Measurements from ENCODE around the gene RELB. TPM values are rescaled to one million over a fixed set of nuclear protein-coding genes. Genes with fewer than 3 reads are reported as not detected.
"Not testable (repeated sequence)": the region's sequence is repeated elsewhere in the genome, so short reads cannot be mapped to it uniquely, and the experiment has no call there.

The RELB gene, protein sequence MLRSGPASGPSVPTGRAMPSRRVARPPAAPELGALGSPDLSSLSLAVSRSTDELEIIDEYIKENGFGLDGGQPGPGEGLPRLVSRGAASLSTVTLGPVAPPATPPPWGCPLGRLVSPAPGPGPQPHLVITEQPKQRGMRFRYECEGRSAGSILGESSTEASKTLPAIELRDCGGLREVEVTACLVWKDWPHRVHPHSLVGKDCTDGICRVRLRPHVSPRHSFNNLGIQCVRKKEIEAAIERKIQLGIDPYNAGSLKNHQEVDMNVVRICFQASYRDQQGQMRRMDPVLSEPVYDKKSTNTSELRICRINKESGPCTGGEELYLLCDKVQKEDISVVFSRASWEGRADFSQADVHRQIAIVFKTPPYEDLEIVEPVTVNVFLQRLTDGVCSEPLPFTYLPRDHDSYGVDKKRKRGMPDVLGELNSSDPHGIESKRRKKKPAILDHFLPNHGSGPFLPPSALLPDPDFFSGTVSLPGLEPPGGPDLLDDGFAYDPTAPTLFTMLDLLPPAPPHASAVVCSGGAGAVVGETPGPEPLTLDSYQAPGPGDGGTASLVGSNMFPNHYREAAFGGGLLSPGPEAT
- 10 to 100 TPM; 14.3 to 22.7 TPM for total RNA-seq
- long read RNA-seq, donor 1, partial matches to known transcripts, result 2 of 5 reads
- long read RNA-seq, donor 1, other reads (novel, unspliced or antisense), result 0 of 5 reads
- long read RNA-seq, donor 2, partial matches to known transcripts, result 5 of 8 reads
- long read RNA-seq, donor 2, other reads (novel, unspliced or antisense), result 0 of 8 reads

DNA sequence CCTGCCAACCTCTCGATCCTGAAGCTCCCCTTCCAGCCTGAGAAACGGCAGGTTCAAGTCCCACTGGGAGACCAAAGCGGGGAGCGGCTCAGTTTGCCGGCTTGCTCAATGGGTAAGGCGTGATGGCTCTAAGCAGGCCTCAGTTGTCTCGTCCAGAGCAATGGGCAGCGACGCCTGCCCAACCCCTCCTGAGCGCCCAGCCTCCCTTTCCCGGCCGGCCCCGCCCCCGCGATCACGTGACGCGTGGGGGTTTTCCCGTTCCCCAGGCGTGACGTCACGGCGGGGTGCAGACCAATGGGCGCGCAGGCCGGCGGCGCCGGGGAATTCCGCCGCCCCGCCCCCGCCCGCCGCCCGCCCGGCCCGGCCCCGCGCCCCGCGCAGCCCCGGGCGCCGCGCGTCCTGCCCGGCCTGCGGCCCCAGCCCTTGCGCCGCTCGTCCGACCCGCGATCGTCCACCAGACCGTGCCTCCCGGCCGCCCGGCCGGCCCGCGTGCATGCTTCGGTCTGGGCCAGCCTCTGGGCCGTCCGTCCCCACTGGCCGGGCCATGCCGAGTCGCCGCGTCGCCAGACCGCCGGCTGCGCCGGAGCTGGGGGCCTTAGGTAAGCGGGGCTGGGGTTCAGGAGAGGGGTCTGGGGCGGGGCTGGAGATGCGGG is at the start of gene RELB:
Gene RELB, plus strand, starts transcription at position 378 of the 653 bp plus-strand sequence. Its CDS starts 116 bp downstream, at position 494.
- DNase-seq (ENCODE audit: low spot score), result peak; percentile 99
- intact Hi-C loops (cut with DNase I), result no loop called here

GRCh38 chr19:44954278-44954648 is 47.0 kb upstream of the RELB start:
- intact Hi-C loops (cut with DNase I), result no loop called here
- DNase-seq (ENCODE audit: low spot score), result no peak

DNA sequence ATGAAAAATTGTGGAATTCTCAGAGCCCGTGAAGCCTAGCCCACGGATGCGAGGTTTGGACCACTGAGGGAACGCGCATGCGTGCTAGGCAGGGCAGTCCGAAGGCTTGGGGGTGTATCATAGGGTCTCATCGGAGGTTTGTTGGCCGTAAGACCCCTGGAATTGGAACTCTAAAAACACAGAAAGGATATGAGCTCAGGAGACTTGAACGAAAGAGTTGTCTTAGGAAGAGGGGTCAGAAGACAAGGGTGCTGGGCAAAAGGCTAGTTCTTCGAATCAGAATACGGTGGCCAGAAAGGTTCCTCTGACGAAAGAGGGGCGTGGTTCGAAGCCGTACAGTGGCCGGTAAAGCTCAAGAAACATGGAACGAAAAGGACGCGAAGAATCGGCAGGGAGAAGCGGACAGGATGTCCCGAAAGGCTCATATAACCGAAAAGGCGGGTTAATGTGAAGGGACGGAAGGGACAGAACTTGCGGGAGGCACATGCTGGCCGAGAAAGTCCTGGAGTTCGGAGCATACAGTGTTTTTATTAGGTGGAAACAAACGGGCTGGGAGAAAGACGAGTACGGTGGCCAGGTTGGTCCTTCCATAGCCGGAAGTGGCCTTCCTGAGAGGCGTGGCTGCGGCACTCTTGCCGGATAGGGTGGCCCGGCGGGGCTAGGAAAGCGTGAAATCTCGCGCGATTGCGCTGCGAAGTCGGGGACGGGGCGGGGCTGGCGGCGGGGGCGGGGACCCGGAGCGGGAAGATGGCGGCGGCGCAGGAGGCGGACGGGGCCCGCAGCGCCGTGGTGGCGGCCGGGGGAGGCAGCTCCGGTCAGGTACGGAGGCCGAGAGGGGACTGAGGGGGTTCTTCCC is 46.4 kb upstream of the RELB start, which contains the start of gene CLPTM1:
Gene CLPTM1, plus strand, starts transcription at position 732 of the 856 bp plus-strand sequence. Its CDS starts 16 bp downstream, at position 748.
- DNase-seq (ENCODE audit: low spot score), result peak; percentile 99

DNA sequence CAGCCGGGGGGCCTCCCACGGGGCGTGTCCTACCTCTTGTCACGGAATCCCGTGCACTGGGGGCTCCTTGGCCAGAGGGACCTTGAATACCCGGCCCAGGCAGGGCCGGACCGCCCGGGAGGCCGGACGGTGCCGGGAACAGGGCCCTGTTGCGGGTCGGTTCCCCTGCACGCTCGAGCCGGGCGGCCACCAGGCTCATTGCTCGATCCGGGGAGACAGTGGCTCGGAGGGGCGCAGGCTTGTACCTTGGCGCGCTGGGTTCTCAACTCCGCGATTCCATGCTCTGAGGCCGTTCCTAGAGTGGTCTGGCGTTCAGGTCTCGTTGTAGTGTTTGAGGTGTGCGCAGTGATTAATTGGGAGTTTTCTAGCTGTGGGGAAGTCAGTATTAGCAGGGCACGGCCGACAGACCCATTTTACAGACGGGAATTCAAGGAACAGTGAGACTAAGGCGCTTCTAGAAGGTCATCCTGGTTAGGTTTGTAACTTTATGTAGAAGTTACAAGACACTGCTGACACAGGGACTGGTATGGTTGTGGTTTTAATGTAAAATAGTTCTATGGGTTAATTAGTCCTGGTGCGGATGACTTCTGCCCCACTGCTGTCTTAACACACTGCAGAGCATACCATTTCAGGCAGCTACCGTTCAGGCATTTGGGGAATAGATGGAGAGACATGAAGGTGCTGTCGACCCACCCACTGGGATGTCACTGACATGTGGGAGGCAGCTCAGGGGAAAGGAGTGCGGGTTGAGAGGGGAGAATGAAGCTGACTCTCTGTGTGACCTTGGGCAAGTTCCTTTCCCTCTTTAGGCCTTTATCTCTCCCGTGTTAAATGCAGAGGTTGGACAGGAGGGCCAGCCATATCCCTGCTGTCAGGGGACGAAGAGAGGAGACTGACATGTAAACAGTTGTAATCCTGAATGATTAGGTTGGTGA is 45.5 kb upstream of the RELB start:
- DNase-seq (ENCODE audit: low spot score), result no peak
- intact Hi-C loops (cut with DNase I), result loop anchor here in 1 of 2 donors (1.0 kb wide), 1 partner anchor 26 kb away; no protein-coding TSS in a partner anchor

More for the DNA sequence above, 46.4 kb upstream of the RELB start, which contains the start of gene CLPTM1:
- intact Hi-C loops (cut with DNase I), result no loop called here

DNA sequence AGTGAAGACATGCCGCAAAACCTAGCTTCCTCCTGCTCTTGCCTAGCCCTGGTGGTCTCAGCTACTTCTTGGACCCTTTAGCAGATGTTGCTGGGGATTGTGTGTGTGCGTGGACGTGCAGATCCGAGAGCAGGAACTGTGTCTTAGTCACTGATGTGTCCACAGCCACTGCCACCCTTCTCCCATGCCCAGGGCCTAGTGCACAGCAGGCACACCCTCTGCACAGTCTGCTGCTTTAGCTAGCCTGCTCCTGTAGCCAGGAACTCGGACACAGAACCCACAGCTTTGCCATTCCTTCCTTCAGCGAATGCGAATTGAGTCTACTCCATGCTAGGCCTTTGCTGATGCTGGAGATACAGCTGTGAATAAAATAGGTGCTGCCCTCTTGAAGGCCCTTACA is 43.7 kb upstream of the RELB start:
- intact Hi-C loops (cut with DNase I), result no loop called here
- no peak for DNase-seq (ENCODE audit: low spot score)

- intact Hi-C loops (cut with DNase I), result no loop called here
- DNase-seq (ENCODE audit: low spot score), result no peak
Observed at GRCh38 chr19:44958090-44958489, 43.2 kb upstream of the RELB start.

- intact Hi-C loops (cut with DNase I), result no loop called here
- no peak for DNase-seq (ENCODE audit: low spot score)
Observed at GRCh38 chr19:44959691-44960090, 41.6 kb upstream of the RELB start.

DNA sequence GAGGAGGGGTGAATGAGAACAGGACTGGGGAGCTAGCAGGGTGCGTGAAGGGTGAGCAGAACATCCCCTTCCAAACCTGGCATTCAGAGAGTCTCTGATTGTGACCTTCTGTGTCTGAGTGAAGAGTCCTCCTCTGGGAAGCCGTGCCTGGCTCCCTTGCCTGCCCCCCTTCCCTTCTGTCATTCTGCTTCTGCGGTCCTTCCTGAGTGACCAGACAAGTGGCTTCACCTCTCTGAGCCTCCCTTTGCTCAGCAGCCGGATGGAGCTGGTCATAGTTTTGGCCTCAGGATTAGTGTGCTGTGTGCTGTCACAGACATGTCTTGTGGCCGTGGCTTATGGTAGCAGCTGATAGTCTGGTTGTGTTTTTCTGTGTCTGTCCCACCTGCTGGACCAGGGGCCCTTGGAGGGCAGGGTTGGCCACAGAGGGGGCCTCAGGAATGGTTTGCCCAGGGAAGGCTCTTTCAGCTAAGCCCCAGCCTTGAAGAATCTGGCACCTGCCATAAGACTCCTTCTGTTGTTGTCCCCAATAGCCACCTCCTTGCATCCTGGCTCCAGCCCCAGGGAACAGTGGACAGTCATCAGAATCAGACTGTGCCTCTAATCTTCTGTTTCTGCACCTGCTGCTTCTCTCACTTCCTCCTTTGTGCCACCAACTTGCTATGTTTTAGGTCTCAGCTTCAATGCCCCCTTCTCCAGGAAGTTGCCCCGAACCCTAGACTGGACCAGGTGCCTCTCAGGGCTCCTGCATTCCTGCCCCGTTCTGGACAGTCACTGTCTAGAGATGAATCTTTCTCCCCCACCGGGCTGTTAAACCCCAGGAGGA is 40.1 kb upstream of the RELB start:
- no peak for DNase-seq (ENCODE audit: low spot score)
- intact Hi-C loops (cut with DNase I), result no loop called here

GRCh38 chr19:44961821-44962220 is 39.4 kb upstream of the RELB start:
- intact Hi-C loops (cut with DNase I), result no loop called here
- DNase-seq (ENCODE audit: low spot score), result no peak

DNA sequence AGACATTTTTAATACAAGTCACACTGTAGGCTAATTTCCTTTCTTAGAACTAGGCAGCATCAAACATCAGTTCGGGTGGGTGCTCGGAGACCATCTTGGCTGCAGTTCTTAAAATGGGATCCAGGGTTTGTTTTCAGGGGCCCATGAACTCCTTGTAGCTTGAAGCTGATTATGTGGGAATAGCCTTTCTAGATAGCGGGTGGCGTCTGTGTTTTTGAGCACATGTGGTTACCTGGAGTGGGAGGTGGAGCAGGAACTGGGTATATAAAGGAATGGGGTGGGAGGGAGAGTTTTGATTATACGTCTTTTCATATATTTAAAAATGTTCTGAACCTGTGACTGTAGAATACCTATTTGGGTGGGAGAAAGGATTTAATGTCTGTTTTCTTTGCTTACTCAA is 33.1 kb upstream of the RELB start:
- intact Hi-C loops (cut with DNase I), result loop anchor here in 1 of 2 donors (5.0 kb wide), 1 partner anchor 899 kb away; no protein-coding TSS in a partner anchor
- no peak for DNase-seq (ENCODE audit: low spot score)

DNA sequence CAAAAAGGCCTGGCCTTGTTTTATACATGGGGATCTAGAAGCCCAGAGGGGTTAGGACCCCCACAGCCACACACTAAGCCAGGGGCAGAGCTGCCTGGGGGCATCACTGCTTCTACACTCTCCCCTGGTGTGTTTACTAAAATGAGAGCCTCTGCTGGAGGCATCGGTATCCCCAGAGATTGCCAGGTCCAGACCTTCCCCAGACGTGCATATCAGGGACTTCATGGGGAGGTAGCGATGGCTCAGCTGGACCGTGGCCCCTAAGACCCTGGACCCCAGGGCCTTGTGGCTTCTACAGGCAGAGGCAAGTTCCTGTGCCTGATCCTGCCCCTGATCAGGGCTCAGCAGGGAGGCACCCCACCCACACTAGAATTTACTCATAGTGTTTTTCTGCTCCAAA is 32.6 kb upstream of the RELB start:
- intact Hi-C loops (cut with DNase I), result loop anchor here in 1 of 2 donors (5.0 kb wide), 1 partner anchor 899 kb away; no protein-coding TSS in a partner anchor
- DNase-seq (ENCODE audit: low spot score), result no peak

DNA sequence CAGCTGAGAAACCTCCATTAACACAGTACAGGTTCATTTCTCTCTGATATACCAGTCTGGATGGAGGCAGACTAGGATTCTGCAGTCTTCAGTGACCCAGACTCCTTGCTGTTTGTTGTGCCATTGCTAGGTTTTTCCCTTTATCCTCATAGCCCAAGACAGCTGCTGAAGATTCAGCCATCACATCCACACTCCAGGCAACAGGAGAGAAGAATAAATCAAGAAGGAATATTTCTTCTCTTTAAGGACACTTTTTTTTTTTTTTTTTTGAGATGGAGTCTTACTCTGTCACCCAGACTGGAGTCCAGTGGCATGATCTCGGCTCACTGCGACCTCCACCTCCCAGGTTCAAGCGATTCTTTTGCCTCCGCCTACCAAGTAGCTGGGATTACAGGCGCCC is 31.8 kb upstream of the RELB start:
- no peak for DNase-seq (ENCODE audit: low spot score)
- intact Hi-C loops (cut with DNase I), result loop anchor here in 1 of 2 donors (5.0 kb wide), 1 partner anchor 898 kb away; no protein-coding TSS in a partner anchor

DNA sequence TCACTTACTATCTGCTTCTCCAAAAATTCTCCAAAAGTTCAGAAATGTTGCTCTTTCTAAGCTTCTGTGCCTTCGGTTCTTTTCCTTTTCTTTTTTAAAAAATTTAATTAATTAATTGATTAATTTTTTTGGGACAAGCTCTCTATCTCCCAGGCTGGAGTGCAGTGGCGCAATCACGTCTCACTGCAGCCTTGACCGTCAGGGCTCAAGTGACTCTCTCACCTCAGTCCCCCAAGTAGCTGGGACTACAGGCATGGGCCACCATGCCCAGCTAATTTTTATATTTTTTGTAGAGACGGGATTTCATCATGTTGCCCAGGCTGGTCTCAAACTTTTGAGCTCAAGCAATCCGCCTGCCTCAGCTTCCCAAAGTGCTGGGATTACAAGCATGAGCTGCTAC is 29.8 kb upstream of the RELB start:
- intact Hi-C loops (cut with DNase I); DNase-seq (ENCODE audit: low spot score): not testable (repeated sequence)

GRCh38 chr19:44972802-44973201 is 28.5 kb upstream of the RELB start:
- intact Hi-C loops (cut with DNase I), result no loop called here
- no peak for DNase-seq (ENCODE audit: low spot score)

- DNase-seq (ENCODE audit: low spot score), result no peak
- intact Hi-C loops (cut with DNase I), result no loop called here
Observed at GRCh38 chr19:44973982-44974735, 27.1 kb upstream of the RELB start.

DNA sequence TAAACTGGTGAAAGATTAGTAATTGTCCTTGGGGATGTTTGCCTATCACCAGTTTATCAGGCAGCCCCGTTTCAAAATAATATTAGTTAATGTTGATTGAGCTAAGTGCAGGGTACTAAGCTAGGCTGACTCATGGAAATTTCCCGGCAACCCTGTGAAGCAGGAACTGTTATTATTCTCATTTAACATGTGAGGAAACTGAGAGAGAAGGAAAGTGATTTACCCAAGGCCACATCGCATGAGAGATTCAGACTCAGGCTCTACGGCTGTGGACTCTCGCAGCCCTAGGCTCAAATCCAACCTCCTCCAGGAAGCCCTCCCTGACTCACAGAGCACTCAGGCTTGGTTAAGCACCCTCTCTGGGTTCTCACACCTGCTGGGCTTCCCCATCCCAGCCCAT is 26.4 kb upstream of the RELB start:
- DNase-seq (ENCODE audit: low spot score), result no peak
- intact Hi-C loops (cut with DNase I), result no loop called here
